Glomerular visceral epithelial cell (primary cell): Measurements from ENCODE around the gene ASB10.

Experiments used
- DNase-seq: peaks from one replicate; pipeline ENCODE4 v3.0.0-alpha.2; 2016; ENCODE audit errors: extremely low spot score

ASB10 gene

GRCh38 chr7:151186640-151187408 is at the start of gene ASB10:
Gene ASB10 (minus strand): TSS chr7:151187250. CDS start chr7:151187130, 120 bp downstream.
- DNase-seq = no peak

GRCh38 chr7:151236406-151236805 is 49.4 kb upstream of the ASB10 start:
- DNase-seq = no peak

- no peak for DNase-seq
Measured at GRCh38 chr7:151235091-151235787, 48.2 kb upstream of the ASB10 start.

- no peak for DNase-seq
Measured at GRCh38 chr7:151233804-151234203, 46.8 kb upstream of the ASB10 start.

GRCh38 chr7:151232917-151233701 is 46.1 kb upstream of the ASB10 start:
- peak; percentile 75 for DNase-seq

- peak; percentile 80 for DNase-seq
Measured at GRCh38 chr7:151232091-151232916, 45.3 kb upstream of the ASB10 start, which contains the start of gene CHPF2. Gene CHPF2 (plus strand): TSS chr7:151232483. CDS start chr7:151234012, 1,529 bp downstream.

- DNase-seq = no peak
Measured at GRCh38 chr7:151231080-151231479, 44.0 kb upstream of the ASB10 start.

GRCh38 chr7:151229249-151229648 is 42.2 kb upstream of the ASB10 start:
- DNase-seq = no peak

GRCh38 chr7:151228024-151228866 is 41.2 kb upstream of the ASB10 start:
- DNase-seq = no peak

GRCh38 chr7:151226875-151227782 is 40.1 kb upstream of the ASB10 start, which contains the start of gene ABCF2:
Gene ABCF2 (minus strand): TSS chr7:151227205. CDS start chr7:151226458, 747 bp downstream.
- peak; percentile 97 for DNase-seq

GRCh38 chr7:151226560-151226874 is 39.5 kb upstream of the ASB10 start:
- DNase-seq = no peak

GRCh38 chr7:151225948-151226510 is 39.0 kb upstream of the ASB10 start:
- DNase-seq = no peak

- DNase-seq = no peak
Measured at GRCh38 chr7:151223728-151224127, 36.7 kb upstream of the ASB10 start.

GRCh38 chr7:151218170-151218569 is 31.1 kb upstream of the ASB10 start:
- no peak for DNase-seq

GRCh38 chr7:151215396-151215795 is 28.3 kb upstream of the ASB10 start:
- DNase-seq = no peak

- DNase-seq = no peak
Measured at GRCh38 chr7:151213826-151214225, 26.8 kb upstream of the ASB10 start.

GRCh38 chr7:151212626-151213025 is 25.6 kb upstream of the ASB10 start:
- DNase-seq = no peak

- no peak for DNase-seq
Measured at GRCh38 chr7:151211155-151211772, 24.2 kb upstream of the ASB10 start.
